Body of pancreas (tissue), 4 donors: Measurements from ENCODE around the gene GPR37L1. TPM values are rescaled to one million over a fixed set of nuclear protein-coding genes. Genes with fewer than 3 reads are reported as not detected.

ENCODE experiments used
- ATAC-seq: fragments of 150-250 bp; one replicate; pipeline ENCODE4 v1.9.1; 2016
- DNase-seq, 4 donors: peaks; one replicate each; pipeline ENCODE4 v3.0.0-alpha.2; 2019
- H3K27ac ChIP-seq, 4 donors: fragments of 200-600 bp; sonication (generic); 1 replicate in 3 of 4; 2 replicates in 1 of 4; pipeline versions ENCODE4 v1.5.1 to v1.6.1; 2016 to 2019; ENCODE audit warnings: mild to moderate bottlenecking in 1 of 4, mixed read lengths in 1 of 4, moderate library complexity in 1 of 4
- H3K27me3 ChIP-seq, 2 donors: fragments of 200-600 bp; sonication (generic); one replicate each; pipeline ENCODE4 v1.6.0; 2016; ENCODE audit warnings: mild to moderate bottlenecking in 1 of 2
- H3K36me3 ChIP-seq, 2 donors: fragments of 200-600 bp; sonication (generic); replicated peaks in 1 of 2; 2 replicates each; pipeline ENCODE4 v1.5.1; 2016; ENCODE audit warnings: low read depth in 2 of 2; ENCODE audit not compliant: insufficient read depth in 1 of 2
- H3K4me1 ChIP-seq: fragments of 200-600 bp; sonication (generic); one replicate; pipeline ENCODE4 v1.6.0; 2016
- H3K4me3 ChIP-seq, 2 donors: fragments of 200-600 bp; sonication (generic); 1 replicate in 1 of 2; 2 replicates in 1 of 2; pipeline ENCODE4 v1.5.1; 2016 to 2019
- H3K9me3 ChIP-seq, 3 donors: fragments of 200-600 bp; sonication (generic); 1 replicate in 2 of 3; 2 replicates in 1 of 3; pipeline ENCODE4 v1.5.1; 2016
- POLR2A ChIP-seq, 3 donors: fragments of 450-650 bp; IDR thresholded peaks; one replicate each; pipeline ENCODE4 v1.6.1; 2016; ENCODE audit warnings: antibody characterized with exemption in 3 of 3, mild to moderate bottlenecking in 2 of 3
- WGBS, 2 donors: methylation state at CpG; one replicate each; pipeline ENCODE4 v1.1.5; 2017; 5-methylcytosine and 5-hydroxymethylcytosine counted together
- intact Hi-C: fragments of 100-400 bp; cut with DNase I; formaldehyde crosslinking; loops from one replicate; pipeline ENCODE4 v1.15.1; 2023
- total RNA-seq, 2 donors: library from RNA; depleted of rRNA; stranded (reverse); fragments of >200 nt; gene quantifications; one replicate each; pipeline ENCODE4 v1.1.0, GENCODE V29; 2016
- TF ChIP-seq, protein P1 (sequence below), 7 experiments: fragments of 450-650 bp in 4 of 7; fragments of 200-600 bp in 3 of 7; sonication (generic) in 3 of 7; IDR thresholded peaks; one replicate each; pipeline ENCODE4 v1.5.1; 2016 to 2019; ENCODE audit warnings: antibody characterized with exemption in 7 of 7

GPR37L1 gene
- total RNA-seq, 2 donors from 2014 or later: not detected

- H3K27me3 ChIP-seq: no peaks in the 10 kb centered on the region
- 78 to 84% methylated on average over 2 of the region's 2 CpGs for WGBS, 2 donors
- intact Hi-C loops: no loop called here
- no peak overlapping the region for H3K4me3 ChIP-seq
- DNase-seq (no peak), ATAC-seq (no peak)
- TF ChIP-seq POLR2A (IDR thresholded peaks at IDR 0.05): no peak
- TF ChIP-seq, protein P1, sequence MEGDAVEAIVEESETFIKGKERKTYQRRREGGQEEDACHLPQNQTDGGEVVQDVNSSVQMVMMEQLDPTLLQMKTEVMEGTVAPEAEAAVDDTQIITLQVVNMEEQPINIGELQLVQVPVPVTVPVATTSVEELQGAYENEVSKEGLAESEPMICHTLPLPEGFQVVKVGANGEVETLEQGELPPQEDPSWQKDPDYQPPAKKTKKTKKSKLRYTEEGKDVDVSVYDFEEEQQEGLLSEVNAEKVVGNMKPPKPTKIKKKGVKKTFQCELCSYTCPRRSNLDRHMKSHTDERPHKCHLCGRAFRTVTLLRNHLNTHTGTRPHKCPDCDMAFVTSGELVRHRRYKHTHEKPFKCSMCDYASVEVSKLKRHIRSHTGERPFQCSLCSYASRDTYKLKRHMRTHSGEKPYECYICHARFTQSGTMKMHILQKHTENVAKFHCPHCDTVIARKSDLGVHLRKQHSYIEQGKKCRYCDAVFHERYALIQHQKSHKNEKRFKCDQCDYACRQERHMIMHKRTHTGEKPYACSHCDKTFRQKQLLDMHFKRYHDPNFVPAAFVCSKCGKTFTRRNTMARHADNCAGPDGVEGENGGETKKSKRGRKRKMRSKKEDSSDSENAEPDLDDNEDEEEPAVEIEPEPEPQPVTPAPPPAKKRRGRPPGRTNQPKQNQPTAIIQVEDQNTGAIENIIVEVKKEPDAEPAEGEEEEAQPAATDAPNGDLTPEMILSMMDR (IDR thresholded peaks at IDR 0.05): no peak
- H3K36me3 ChIP-seq: no peaks in the 10 kb centered on the region
- H3K9me3 ChIP-seq: no peaks in the 10 kb centered on the region
- H3K4me1 ChIP-seq: peaks cover 8% of the 10 kb centered on the region
- H3K27ac ChIP-seq: no peak overlapping the region
Measured at GRCh38 chr1:202151045-202151444, 28.3 kb downstream of the GPR37L1 start.

DNA sequence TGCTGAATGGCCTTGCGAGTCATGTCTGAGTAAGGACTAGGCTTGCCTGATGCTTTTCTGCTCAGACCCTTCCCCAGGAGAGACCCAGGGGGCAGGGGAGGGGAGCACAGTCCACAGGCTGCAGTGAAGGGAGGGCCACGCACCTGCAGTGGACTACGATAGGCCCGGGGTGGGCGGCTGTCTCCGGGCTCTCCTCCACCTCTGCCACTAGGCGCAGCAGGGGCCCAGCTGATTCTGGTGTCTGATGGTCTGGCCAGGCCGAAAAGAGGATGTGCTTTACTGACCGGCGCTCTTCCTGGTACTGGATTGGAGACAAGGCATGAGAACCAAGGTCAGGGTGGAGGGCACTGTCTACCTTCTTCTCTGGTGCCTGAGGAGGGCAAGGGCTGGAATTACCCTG, 29.7 kb downstream of the GPR37L1 start:
- no peaks in the 10 kb centered on the region for H3K9me3 ChIP-seq
- no peak overlapping the region for H3K4me3 ChIP-seq
- intact Hi-C loops: no loop called here
- no peak for ATAC-seq
- no peak overlapping the region for H3K27ac ChIP-seq
- H3K4me1 ChIP-seq: peaks cover 8% of the 10 kb centered on the region
- H3K27me3 ChIP-seq: no peaks in the 10 kb centered on the region
- no peak for DNase-seq
- TF ChIP-seq, protein P1 (IDR thresholded peaks at IDR 0.05): no peak
- no peak for TF ChIP-seq POLR2A (IDR thresholded peaks at IDR 0.05)
- WGBS, 2 donors: 84 to 94% methylated on average over 5 to 10 of the region's 10 CpGs
- H3K36me3 ChIP-seq: no peaks in the 10 kb centered on the region

DNA sequence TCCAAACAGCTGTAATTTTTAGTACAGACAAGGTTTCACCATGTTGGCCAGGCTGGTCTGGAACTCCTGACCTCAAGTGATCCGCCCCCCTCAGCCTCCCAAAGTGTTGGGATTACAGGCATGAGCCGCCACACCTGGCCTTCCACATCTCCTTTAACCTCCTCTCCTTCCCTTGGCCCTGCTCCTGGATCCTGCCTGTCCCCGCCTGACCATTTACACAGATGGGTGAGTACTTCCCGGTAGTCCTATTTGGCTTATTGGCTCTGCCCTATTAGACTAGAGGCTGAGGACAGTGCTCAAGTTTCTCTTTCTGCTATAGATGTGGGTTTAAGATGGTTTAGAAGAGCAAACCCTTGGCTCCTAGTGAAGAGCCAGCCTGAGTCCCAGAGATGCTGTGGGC, 30.6 kb downstream of the GPR37L1 start:
- no peak for ATAC-seq
- intact Hi-C loops: no loop called here
- no peak for TF ChIP-seq POLR2A (IDR thresholded peaks at IDR 0.05)
- no peaks in the 10 kb centered on the region for H3K27me3 ChIP-seq
- no peak overlapping the region for H3K4me3 ChIP-seq
- peaks cover 8% of the 10 kb centered on the region for H3K4me1 ChIP-seq
- 83 to 90% methylated on average over 4 of the region's 4 CpGs for WGBS, 2 donors
- no peaks in the 10 kb centered on the region for H3K36me3 ChIP-seq
- no peak for DNase-seq
- no peaks in the 10 kb centered on the region for H3K9me3 ChIP-seq
- H3K27ac ChIP-seq: no peak overlapping the region

GRCh38 chr1:202154148-202154765, 31.5 kb downstream of the GPR37L1 start:
- H3K27me3 ChIP-seq: no peaks in the 10 kb centered on the region
- H3K36me3 ChIP-seq: no peaks in the 10 kb centered on the region
- no peak for ATAC-seq
- peaks cover 8% of the 10 kb centered on the region for H3K4me1 ChIP-seq
- intact Hi-C loops: no loop called here
- H3K9me3 ChIP-seq: no peaks in the 10 kb centered on the region
- WGBS, 2 donors: 76 to 83% methylated on average over 9 to 10 of the region's 10 CpGs
- DNase-seq: no peak
- H3K27ac ChIP-seq: no peak overlapping the region
- TF ChIP-seq, protein P1 (IDR thresholded peaks at IDR 0.05): no peak
- no peak for TF ChIP-seq POLR2A (IDR thresholded peaks at IDR 0.05)
- H3K4me3 ChIP-seq: no peak overlapping the region

DNA sequence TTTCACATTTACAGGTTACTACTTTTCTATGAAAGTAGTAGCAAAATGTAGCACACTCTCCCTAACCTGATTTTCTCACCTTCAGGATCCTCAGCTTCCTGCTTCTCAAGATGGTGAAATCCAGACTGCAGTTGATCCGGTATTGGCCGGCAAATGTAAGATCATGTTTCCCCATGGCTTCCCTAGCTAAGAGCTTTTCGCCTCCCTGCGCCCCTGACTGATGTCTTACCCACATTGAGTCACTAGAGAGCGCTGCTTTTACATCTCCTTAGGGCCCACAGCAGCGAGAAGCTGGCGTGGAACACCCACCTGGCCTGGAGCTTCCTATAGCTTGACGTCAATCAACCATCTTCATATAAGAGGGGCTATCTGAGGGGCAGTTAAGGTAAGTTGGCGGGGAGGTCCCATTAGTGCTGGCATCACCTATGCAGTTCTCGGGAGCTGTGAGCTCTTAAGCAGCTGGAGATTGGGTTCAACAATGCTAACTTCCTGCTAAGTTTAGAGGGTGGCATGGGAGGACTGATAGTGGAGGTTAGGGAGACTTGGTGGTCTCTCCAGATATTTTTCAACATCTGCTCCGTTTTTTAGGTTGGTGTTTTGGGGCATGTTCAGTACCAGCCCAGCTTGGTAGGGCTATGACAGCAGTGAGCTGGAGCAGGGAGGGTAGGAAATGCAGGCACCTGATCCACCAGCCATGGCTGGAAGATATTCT, 32.2 kb downstream of the GPR37L1 start:
- ATAC-seq (peak; percentile 60), DNase-seq (peak; percentile 30 to 60 (median 54))
- intact Hi-C loops: no loop called here
- Histone ChIP-seq H3K36me3 (no peaks in the 10 kb centered on the region), H3K27me3 (no peaks in the 10 kb centered on the region), H3K9me3 (no peaks in the 10 kb centered on the region), H3K4me3 (no peak overlapping the region), H3K27ac (no peak overlapping the region), H3K4me1 (peaks cover 8% of the 10 kb centered on the region)
- WGBS, 2 donors: 35 to 36% methylated on average over 11 of the region's 11 CpGs
- TF ChIP-seq POLR2A (IDR thresholded peaks at IDR 0.05): no peak
- TF ChIP-seq, protein P1 (IDR thresholded peaks at IDR 0.05): peak in 6 of 7 experiments; percentile 17 to 35 (median 26)
